Measurements from ENCODE around the gene HLA-F.

- TF ChIP-seq CTCF (IDR thresholded peaks at IDR 0.05) (no peak), POLR2A (IDR thresholded peaks at IDR 0.05) (no peak)
Measured at GRCh38 chr6:29757701-29758293, 34.6 kb downstream of the HLA-F start.
